HL-60/S4 treated with phorbol 12-myristate 13-acetate at 8.2 ng/mL for 4 days and 3 days (cell line): ENCODE data around the gene CX3CL1.

Source experiments
- in situ Hi-C: fragments of 300-500 bp; cut with MboI; formaldehyde crosslinking; loops from 2 replicates; pipeline ENCODE4 v1.15.0; 2022; ENCODE audit warnings: low sequenced_read_pairs

The CX3CL1 gene

GRCh38 chr16:57430955-57431354, 58.7 kb downstream of the CX3CL1 start:
- in situ Hi-C loops = no loop called here

- in situ Hi-C loops = no loop called here
Observed at GRCh38 chr16:57432505-57432904, 60.2 kb downstream of the CX3CL1 start.

- in situ Hi-C loops = no loop called here
Observed at GRCh38 chr16:57432989-57433388, 60.7 kb downstream of the CX3CL1 start.

GRCh38 chr16:57434003-57434402, 61.7 kb downstream of the CX3CL1 start:
- in situ Hi-C loops = no loop called here
